Skeletal muscle tissue (tissue), 4 donors: Measurements from ENCODE around the gene FLNA. TPM values are rescaled to one million over a fixed set of nuclear protein-coding genes. Genes with fewer than 3 reads are reported as not detected.
"Not testable (repeated sequence)": the region's sequence is repeated elsewhere in the genome, so short reads cannot be mapped to it uniquely, and the experiment has no call there.

ENCODE experiments used
- H3K27ac ChIP-seq: one replicate; pipeline ENCODE4 v1.7.0; 2013; ENCODE audit warnings: mild to moderate bottlenecking, low read depth, low read length, inconsistent platforms
- H3K27me3 ChIP-seq, 3 donors: one replicate each; pipeline ENCODE4 v1.7.0; 2013; ENCODE audit warnings: low read length in 3 of 3; ENCODE audit not compliant: control insufficient read depth in 3 of 3, insufficient read depth in 3 of 3
- H3K36me3 ChIP-seq, 3 donors: one replicate each; pipeline ENCODE4 v1.7.0; 2013; ENCODE audit warnings: low read length in 3 of 3; ENCODE audit not compliant: control insufficient read depth in 3 of 3, insufficient read depth in 3 of 3
- H3K4me1 ChIP-seq, 3 donors: one replicate each; pipeline ENCODE4 v1.7.0; 2013; ENCODE audit warnings: low read length in 3 of 3, mild to moderate bottlenecking in 3 of 3; ENCODE audit not compliant: control insufficient read depth in 3 of 3, insufficient read depth in 3 of 3
- H3K4me3 ChIP-seq, 3 donors: one replicate each; pipeline ENCODE4 v1.7.0; 2013; ENCODE audit warnings: low read length in 3 of 3
- H3K9ac ChIP-seq, 3 donors: one replicate each; pipeline ENCODE4 v1.7.0; 2013; ENCODE audit warnings: low read length in 3 of 3, mild to moderate bottlenecking in 3 of 3, moderate library complexity in 2 of 3, low read depth in 1 of 3
- H3K9me3 ChIP-seq, 3 donors: one replicate each; pipeline ENCODE4 v1.7.0; 2013; ENCODE audit warnings: low read length in 3 of 3; ENCODE audit not compliant: control insufficient read depth in 3 of 3
- total RNA-seq: library from RNA; depleted of rRNA; stranded (reverse); fragments of >200 nt; gene quantifications from one replicate; pipeline ENCODE4 v1.2.3, GENCODE V29; 2014
- donor health status: Osteomylitis.

The FLNA gene
- total RNA-seq, 1 donor from 2014 or later, result 331 TPM

- no peak overlapping the region for H3K27ac ChIP-seq
- no peak overlapping the region for H3K4me3 ChIP-seq
- H3K9ac ChIP-seq, result no peak overlapping the region
- H3K36me3 ChIP-seq, result no peaks in the 10 kb centered on the region
- no peaks in the 10 kb centered on the region for H3K9me3 ChIP-seq
- peaks cover 0 to 3% (median 0%) of the 10 kb centered on the region in 3 donors for H3K27me3 ChIP-seq
- H3K4me1 ChIP-seq, result peaks cover 2 to 4% (median 2%) of the 10 kb centered on the region in 3 donors
Measured at GRCh38 chrX:154310616-154311536, 63.6 kb downstream of the FLNA start.

- peaks cover 2 to 4% (median 2%) of the 10 kb centered on the region in 3 donors for H3K4me1 ChIP-seq
- no peak overlapping the region for H3K27ac ChIP-seq
- no peaks in the 10 kb centered on the region for H3K36me3 ChIP-seq
- no peak overlapping the region for H3K9ac ChIP-seq
- H3K4me3 ChIP-seq, result no peak overlapping the region
- no peaks in the 10 kb centered on the region for H3K9me3 ChIP-seq
- peaks cover 0 to 12% (median 0%) of the 10 kb centered on the region in 3 donors for H3K27me3 ChIP-seq
Measured at GRCh38 chrX:154309041-154309775, 65.2 kb downstream of the FLNA start.

GRCh38 chrX:154308108-154308946 is 66.1 kb downstream of the FLNA start:
- Histone ChIP-seq H3K27me3 (peaks cover 0 to 12% (median 0%) of the 10 kb centered on the region in 3 donors), H3K27ac (no peak overlapping the region), H3K4me1 (peaks cover 2 to 4% (median 2%) of the 10 kb centered on the region in 3 donors), H3K9ac (no peak overlapping the region), H3K9me3 (no peaks in the 10 kb centered on the region), H3K36me3 (no peaks in the 10 kb centered on the region), H3K4me3 (no peak overlapping the region)

GRCh38 chrX:154307202-154307601 is 67.2 kb downstream of the FLNA start:
- no peak overlapping the region for H3K4me3 ChIP-seq
- H3K4me1 ChIP-seq, result peaks cover 2 to 4% (median 2%) of the 10 kb centered on the region in 3 donors
- no peak overlapping the region for H3K9ac ChIP-seq
- H3K36me3 ChIP-seq, result no peaks in the 10 kb centered on the region
- H3K27ac ChIP-seq, result no peak overlapping the region
- H3K9me3 ChIP-seq, result no peaks in the 10 kb centered on the region
- H3K27me3 ChIP-seq, result peaks cover 0 to 12% (median 0%) of the 10 kb centered on the region in 3 donors

GRCh38 chrX:154305541-154306205 is 68.8 kb downstream of the FLNA start:
- Histone ChIP-seq H3K27me3 (peaks cover 0 to 12% (median 0%) of the 10 kb centered on the region in 3 donors), H3K9me3 (no peaks in the 10 kb centered on the region), H3K36me3 (no peaks in the 10 kb centered on the region), H3K4me1 (peaks cover 2 to 4% (median 2%) of the 10 kb centered on the region in 3 donors), H3K9ac (no peak overlapping the region), H3K4me3 (no peak overlapping the region), H3K27ac (no peak overlapping the region)

GRCh38 chrX:154304846-154305245 is 69.6 kb downstream of the FLNA start:
- no peak overlapping the region for H3K9ac ChIP-seq
- H3K36me3 ChIP-seq, result no peaks in the 10 kb centered on the region
- H3K27me3 ChIP-seq, result peaks cover 0 to 12% (median 0%) of the 10 kb centered on the region in 3 donors
- peaks cover 2 to 4% (median 2%) of the 10 kb centered on the region in 3 donors for H3K4me1 ChIP-seq
- H3K27ac ChIP-seq, result no peak overlapping the region
- H3K4me3 ChIP-seq, result no peak overlapping the region
- H3K9me3 ChIP-seq, result no peaks in the 10 kb centered on the region

GRCh38 chrX:154303476-154303875 is 71.0 kb downstream of the FLNA start:
- H3K9ac ChIP-seq, result no peak overlapping the region
- peaks cover 1 to 4% (median 2%) of the 10 kb centered on the region in 3 donors for H3K4me1 ChIP-seq
- no peaks in the 10 kb centered on the region for H3K9me3 ChIP-seq
- H3K27ac ChIP-seq, result no peak overlapping the region
- no peaks in the 10 kb centered on the region for H3K36me3 ChIP-seq
- H3K27me3 ChIP-seq, result peaks cover 0 to 12% (median 0%) of the 10 kb centered on the region in 3 donors
- no peak overlapping the region for H3K4me3 ChIP-seq

GRCh38 chrX:154302998-154303397 is 71.4 kb downstream of the FLNA start:
- not testable (repeated sequence) for H3K36me3 ChIP-seq, H3K27ac ChIP-seq, H3K9ac ChIP-seq, H3K4me3 ChIP-seq, H3K4me1 ChIP-seq, H3K9me3 ChIP-seq
- H3K27me3 ChIP-seq, result peaks cover 0 to 12% (median 0%) of the 10 kb centered on the region in 3 donors

- H3K36me3 ChIP-seq, result no peaks in the 10 kb centered on the region
- H3K27ac ChIP-seq, result no peak overlapping the region
- H3K9me3 ChIP-seq, result no peaks in the 10 kb centered on the region
- no peak overlapping the region for H3K9ac ChIP-seq
- no peaks in the 10 kb centered on the region for H3K4me1 ChIP-seq
- no peak overlapping the region for H3K4me3 ChIP-seq
- H3K27me3 ChIP-seq, result peaks cover 0 to 9% (median 0%) of the 10 kb centered on the region in 3 donors
Measured at GRCh38 chrX:154300816-154301215, 73.6 kb downstream of the FLNA start.
